Hematopoietic multipotent progenitor cell treated with erythropoietin and hydrocortisone succinate and interleukin-3 and kit ligand, for 4 days (in vitro differentiated cells): ENCODE results near the gene ZNF655.
A peak's percentile ranks its signal among the peaks of the same experiment; 100 is the strongest.
"Not testable (repeated sequence)": the region's sequence is repeated elsewhere in the genome, so short reads cannot be mapped to it uniquely, and the experiment has no call there.

Source experiments
- DNase-seq: peaks from one replicate; pipeline ENCODE4 v3.0.0-alpha.2; 2015

ZNF655 gene

DNA sequence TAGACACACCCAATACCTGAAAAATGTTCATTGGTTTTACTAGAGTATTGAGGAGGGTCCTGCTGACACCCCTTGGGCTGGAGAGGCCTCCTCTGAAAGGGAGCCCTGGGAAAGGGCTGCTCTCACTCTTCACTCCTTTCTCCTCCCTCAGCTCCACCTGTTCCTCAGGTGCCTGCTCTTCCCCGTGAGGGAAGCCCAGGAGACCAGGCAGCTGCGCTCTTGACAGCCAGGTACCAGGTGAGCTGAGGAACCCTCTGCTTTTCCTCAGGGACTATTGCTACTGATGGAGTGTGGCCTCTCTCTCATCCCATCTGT, 3.3 kb downstream of the ZNF655 start:
- DNase-seq, result no peak

DNA sequence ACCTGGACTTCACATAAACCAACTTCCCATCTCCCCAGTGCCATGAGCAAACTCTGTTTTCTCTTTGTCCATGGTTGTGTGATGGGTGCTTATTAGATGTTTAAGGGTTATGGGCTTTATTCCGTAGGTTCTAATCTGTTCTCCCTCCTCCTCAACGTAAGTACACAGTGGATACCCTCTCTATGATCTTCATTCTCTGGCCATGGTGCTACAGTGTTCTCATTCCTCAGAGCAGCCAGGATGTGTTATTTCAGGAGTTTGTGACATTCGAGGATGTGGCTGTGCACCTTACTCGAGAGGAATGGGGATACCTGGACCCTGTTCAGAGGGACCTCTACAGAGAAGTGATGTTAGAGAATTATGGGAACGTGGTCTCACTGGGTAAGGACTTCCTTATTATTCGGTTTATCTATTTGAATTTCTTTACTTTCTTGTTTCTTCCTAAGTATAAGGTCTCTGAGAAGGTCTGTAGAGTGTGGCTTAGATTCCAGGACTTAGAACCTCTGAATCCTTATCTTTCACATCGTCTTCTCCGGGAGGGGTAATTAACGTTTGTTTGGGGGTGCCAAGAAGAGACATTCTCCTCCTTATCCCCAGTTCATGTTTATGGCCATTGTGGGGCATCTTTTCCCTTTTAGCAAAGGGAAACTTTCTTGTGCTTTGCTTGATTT, 3.8 kb downstream of the ZNF655 start:
- no peak for DNase-seq

DNA sequence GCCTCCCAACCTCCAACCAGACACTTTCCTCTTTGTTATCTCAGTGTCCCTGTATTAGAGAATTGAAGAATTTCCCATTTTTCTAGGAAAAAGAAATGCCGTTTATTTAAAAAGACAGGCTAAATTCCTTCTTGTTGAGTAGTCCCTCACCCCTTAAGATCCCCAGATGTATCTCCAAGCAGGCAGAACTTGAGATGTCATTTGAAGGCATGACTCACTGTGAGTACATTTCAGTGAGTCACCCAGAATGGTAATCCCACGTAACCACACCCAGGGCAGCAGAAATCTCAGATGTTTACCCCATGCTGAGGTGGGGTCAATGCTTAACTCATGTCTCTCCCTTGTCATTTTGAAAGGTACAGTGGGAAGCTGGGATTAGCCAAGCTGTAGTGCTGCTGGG, 4.4 kb downstream of the ZNF655 start:
- peak; percentile 36 for DNase-seq

DNA sequence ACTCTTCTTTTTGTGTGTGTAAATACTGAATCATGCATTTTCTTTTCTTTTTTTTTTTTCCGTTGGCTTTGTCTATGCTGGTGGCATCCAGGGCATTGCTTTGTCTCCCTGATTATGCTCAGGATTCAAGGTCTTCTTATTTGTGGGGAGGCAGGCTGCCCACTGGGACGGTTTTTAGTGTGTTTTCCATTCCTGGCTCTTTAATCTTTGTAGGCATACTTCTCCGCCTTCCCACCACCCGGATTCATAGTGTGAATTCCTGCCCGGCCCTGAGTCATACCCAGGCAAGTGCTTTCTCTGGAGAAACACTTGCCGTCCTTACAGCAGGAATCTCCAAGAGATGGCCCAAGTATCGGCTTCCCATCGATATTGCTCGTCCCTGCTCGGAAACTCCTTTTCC, 5.2 kb downstream of the ZNF655 start:
- DNase-seq, result no peak

DNA sequence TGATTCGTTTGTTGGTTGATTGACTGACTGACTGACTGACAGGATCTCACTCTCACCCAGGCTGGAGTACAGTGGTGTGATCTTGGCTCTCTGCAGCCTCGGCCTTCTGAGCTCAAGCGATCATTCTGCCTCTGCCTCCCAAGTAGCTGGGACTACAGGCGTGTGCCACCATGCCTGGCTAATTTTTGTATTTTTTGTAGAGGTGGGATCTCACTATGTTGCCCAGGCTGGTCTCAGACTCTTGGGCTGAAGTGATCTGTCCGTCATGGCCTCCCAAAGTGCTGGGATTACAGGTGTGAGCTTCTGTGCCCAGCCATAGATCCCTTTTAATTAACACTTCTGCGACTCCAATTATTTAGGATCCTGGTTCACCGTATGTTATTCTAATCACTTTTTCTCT, 10.3 kb downstream of the ZNF655 start:
- DNase-seq, result not testable (repeated sequence)

DNA sequence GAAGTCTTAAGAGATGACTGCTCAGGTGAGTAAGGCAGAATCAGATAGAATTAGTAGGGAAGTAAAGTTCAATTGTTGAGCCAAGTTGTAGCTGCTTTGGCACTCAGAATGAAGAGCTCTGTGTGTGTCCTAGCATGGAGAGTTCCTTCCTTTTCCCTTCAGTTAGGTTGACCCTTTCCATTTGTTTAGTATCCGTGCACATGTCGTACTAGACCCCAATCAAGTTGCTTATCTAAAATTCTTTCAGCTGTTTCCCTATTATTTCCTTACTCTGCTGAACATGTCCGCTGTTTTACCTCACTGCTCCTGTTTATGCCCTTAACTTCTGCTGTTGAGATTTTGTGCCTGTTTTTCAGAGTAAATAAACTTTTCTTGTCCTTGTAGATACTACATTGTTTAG, 13.3 kb downstream of the ZNF655 start:
- no peak for DNase-seq

DNA sequence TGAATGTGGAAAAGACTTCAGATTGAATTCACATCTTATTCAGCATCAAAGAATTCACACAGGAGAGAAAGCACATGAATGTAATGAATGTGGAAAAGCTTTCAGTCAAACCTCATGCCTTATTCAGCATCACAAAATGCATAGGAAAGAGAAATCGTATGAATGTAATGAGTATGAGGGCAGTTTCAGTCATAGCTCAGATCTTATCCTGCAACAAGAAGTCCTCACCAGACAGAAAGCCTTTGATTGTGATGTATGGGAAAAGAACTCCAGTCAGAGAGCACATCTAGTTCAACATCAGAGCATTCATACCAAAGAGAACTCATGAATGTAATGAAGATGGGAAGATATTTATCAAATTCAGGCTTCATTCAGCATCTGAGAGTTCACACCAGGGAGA, 14.8 kb downstream of the ZNF655 start:
- no peak for DNase-seq

DNA sequence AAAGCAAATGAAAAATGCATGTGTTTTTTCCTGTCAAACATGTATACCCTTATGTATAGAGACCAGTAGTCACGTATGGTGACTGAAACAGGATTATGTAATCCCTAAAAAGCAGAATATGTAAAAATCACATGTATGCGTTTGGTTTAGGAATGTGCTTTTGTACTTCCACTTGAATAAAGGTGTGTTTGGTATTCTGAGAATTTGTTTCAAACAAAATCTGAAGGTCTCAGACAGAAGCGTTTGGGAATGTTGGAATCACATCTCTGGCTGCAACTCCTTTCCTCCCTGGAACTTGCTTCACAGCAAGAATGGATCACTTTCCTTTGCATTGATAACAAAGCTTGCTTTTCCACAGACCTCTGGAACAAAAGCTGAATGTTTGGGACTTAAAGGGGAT, 17.8 kb downstream of the ZNF655 start:
- DNase-seq, result no peak

DNA sequence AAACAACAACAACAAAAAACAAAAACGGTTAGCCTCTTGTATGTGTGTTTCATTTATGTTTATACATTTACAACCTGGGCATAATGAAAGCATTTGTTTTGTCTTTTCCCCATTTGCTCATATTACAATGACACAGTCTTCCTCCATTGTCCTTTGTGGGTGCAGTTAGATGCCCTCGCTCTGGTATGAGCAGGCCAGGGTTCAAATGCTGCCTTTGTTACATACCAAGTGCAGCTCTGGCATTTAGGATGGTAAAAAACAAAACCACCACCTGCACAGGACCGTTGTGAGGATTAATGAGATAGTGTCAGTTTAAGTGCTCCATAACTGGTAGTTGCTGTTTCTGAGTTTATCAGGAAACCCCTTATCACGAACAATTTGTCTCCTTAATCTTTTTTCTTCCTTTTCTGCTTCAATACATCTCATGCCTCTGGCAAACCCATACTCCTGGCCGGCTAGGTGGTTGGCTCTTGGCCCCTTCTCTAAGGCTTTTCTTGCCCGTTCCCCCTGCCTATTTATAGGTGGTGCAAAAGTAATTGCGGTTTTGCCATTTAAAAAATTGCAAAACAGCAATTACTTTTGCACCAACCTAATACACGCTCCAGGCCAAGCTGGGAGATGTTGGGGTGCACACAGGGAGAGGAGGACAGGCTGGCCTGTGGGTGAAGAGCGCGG, 21.0 kb downstream of the ZNF655 start:
- no peak for DNase-seq

DNA sequence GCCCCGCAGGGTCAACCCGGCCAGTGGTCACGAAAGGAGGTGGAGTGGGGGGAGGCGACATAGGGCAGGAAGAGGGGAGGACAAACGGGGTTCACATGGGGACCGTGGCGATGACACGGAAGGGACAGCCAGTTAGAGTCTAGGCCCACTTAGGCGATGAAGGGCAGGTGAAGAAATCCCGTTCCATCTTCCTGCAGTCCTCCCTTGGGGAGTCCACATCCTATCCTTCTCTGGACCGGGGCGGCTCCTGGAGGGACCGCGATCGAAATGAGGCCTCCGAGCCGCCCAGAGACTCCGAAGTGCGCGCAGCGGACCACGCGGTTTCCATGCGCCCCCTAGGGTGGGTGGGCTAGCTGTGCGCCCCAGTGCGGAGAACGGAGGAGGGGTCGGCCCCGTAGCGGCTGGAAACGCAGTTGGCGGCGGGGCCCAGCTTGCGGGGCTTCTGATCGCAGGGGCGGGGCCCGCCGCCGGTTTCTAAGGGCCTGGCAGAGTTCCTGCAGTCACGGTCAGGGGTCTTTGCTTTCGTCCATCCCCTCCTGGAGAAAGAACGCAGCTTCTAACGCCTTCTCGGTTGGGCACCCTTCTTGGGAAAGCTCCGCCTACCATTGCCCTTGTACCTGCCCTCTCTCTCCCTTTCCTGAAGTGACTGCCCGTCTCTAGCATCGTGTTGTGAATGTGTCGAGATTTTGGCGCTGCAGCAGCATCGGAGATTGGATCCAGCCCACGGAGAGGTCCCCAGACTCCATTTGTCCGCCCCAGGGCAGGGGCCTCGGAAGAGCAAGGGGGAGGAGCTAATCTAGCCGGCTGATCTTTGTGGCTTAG, 21.7 kb downstream of the ZNF655 start:
- DNase-seq, result peak; percentile 68

DNA sequence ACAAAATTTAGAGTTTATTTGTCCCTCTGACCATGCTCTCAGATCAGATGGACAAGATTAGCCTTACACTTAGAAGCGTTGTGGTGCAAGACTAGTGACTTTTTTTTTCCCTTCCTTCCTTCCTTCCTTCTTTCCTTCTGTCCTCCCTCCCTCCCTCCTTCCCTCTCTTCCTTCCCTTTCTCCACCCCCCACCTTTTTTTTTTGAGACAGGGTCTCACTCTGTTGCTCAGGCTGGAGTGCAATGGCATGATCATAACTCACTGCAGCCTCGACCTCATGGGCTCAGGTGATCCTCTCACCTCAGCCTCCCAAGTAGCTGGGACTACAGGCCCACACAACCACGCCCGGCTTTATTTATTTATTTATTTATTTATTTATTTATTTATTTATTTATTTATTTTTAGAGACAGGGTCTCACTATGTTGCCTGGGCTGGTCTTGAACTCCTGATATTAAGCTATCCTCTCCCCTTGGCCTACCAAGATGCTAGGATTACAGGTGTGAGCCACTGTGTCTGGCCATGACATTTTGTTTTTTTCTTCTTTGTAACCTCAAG, 22.4 kb downstream of the ZNF655 start:
- not testable (repeated sequence) for DNase-seq

DNA sequence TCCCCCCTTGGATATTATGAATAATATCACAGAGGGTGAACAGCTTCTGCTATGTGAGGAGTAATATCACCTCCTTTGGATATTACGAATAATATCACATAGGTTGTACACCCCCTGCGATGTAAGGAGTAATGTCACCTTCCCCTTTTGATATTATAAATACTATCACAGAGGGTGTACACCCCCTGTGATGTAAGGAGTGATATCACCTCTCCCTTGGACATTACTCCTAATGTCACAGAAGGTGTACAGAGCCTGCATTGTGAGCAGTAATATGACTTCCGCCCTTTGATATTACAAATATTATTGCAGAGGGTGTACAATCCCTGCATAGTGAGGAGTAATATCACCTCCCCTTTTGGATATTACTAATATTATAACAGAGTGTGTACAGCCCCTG, 30.4 kb downstream of the ZNF655 start:
- DNase-seq, result no peak

DNA sequence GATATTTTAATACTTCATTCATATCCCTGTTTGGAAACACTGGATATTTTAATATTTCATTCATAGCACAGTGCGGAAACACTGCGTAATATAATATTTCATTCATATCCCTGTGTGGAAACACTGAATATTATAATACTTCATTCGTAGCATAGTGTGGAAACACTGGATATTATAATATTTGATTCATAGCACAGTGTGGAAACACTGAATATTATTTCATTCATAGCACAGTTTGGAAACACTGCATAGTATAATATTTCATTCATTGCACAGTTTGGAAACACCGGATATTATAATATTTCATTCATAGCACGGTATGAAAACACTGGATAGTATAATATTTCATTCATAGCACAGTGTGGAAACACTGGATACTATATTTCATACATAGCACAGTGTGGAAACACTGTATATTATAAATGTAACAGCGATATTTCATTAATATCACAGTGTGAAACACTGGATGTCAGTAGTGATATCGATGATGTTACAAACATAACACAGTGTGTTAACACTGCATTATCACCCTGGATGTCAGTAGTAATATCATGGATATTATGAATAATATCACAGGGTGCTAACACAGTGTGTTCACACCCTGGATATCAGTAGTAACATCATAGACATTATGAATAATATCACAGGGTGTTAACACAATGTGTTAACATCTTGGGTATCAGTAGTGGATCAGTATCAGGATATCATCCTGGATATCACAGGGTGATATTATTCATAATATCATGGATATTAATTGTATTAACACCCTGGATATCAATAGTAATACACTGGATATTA, 36.7 kb downstream of the ZNF655 start:
- DNase-seq, result no peak

DNA sequence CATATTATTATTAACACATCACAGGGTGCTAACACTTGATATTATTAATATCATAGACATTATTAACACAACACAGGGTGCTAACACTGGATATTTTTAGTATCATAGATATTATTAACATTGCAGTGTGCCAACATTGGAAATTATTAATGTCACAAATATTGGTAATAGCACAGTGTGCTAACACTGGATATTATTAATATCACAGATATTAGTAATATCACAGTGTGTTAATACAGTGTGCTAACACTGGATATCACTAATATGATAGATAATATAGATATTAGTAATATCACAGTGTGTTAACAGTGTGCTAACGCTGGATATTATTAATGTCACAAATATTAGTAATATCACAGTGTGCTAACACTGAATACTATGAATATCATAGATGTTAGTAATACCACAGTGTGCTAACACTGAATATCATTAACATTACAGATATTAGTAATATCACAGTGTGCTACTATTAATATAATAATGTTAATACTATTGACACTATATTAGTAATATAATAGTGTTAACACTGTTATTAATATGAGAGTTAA, 38.0 kb downstream of the ZNF655 start:
- DNase-seq, result no peak

DNA sequence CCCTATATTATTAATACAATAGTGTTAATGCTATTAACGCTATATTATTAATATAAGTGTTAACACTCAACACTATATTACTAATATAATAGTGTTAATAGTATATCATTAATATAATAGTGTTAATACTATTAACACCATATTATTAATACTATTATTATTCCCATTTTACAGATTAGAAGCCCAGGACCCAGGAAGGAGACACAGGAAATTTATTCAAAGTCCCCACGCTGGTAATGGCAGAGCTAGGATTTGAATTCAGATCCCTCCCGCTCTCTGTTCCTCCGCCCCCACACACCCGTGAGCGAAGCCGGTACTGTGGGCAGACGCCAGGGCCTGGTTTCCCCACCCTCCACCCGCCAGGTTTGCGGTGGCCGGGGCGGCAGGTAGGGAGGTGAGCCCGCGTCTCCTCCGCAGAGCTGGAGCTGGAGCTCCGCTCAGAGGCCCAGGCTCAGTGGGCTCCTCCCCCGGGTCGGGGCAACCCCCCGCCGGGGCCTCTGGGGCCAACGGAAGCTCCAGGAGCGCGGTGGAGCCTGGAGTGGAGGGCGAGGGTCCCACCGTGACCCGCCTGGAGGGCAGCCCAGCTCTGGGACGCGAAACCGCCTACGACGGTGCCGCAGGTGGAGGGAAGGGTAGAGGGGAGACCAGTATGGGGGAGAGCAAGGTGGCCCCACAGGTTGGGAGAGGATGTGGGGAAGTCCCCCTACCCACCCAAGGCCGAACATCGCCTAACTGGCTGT, 39.5 kb downstream of the ZNF655 start, which contains the start of gene TMEM225B:
TMEM225B (plus strand) TSS at position 506 of the 740 bp plus-strand sequence. CDS start 6,122 bp downstream, outside the sequence.
- peak; percentile 13 for DNase-seq

DNA sequence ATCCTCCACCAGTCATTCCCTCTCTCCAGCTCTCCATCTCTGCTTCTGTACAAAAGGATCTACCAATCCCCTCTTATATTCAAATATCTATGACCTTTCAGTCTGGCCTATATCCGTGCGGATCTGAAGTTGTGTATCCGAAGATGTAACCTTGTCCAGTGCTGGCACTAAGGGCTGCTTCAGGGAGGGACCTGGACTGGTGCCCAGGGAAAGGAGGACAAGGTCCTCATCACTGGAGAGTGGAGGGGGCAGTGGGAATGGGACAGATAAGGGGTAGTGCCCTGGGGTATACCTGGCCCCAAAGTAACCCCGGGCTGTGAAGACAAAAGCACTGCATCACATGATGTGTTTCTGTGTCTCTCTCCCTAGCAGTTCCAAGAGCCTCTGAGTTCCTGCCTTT, 41.4 kb downstream of the ZNF655 start:
- no peak for DNase-seq

DNA sequence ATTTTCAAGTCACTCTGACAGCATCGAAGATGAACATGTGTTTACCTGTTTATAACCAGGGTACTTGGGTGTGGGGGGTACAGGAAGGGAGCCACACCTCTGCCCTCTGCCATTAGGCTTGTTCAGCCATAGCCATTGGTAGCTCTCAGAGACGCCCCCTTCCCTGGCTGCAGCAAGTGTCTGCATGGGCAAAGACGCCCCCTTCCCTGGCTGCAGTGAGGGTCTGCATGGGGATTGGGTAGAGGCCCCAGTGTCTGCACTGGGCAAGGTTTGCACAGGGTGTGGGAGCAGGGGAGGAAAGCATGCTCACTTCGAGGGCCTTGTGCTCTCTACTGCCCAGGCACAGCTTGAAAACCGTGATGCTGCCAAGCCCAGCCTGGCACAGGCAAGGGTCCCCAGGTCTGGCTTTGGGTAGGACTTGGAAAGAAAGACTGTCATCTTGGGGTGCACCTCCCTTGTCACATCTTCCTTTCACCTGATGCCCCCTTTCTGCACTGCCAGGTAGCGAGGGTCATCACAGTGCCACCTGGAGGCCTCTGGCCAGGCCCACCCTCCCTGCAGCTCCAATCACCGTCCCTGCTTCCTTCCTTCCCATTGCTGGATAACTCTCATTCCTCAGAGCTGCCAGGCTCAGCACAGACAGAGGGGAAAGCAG, 43.3 kb downstream of the ZNF655 start:
- no peak for DNase-seq

DNA sequence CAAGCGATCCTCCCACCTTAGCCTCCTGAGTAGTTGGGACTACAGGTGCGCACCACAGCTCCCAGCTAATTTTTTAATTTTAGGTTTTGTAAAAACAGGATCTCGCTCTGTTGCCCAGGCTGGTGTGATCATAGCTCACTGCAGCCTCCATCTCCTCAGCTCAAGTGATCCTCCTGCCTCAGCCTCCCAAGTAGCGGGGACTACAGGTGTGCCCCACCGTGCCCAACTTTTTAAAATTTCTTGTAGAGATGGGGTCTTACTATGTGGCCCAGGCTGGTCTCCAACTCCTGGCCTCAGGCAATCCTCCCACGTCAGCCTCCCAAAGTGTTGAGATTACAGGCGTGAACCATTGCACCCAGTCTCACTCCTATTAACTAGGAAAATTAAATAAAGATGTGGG, 47.1 kb downstream of the ZNF655 start:
- DNase-seq, result no peak

DNA sequence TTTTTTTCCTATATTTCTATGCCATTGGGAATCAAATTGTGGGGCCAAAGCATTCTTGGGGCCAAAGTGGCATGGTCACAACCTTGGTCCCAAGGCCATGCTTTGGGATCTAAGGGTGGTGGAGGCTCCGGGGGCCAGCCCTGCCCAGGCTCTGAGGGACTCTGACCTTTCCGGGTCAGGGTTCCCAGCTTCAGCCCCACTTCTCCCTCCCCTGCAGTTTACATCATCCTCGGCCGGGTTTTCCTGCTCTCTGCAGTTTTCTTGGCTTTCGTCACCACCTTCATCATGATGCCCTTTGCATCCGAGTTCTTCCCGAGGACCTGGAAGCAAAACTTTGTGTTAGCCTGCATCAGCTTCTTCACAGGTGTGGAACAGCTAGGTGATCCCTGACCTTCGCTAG, 48.1 kb downstream of the ZNF655 start:
- no peak for DNase-seq

DNA sequence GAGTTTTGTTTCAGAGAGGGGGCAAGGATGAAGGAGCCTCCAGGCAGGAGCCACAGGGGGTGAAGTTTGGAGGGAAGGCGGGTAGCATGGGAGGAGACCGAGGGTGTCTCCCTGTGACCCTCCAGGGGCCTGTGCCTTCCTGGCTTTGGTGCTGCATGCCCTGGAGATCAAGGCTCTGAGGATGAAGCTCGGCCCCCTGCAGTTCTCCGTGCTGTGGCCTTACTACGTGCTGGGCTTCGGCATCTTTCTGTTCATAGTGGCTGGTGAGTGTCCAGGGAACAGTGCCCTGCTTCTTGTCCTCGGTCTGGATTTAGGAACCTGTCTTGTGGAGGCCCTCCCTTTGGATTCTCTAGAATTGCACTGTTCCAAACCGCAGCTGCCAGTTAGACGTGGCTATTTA, 49.1 kb downstream of the ZNF655 start:
- DNase-seq, result no peak

DNA sequence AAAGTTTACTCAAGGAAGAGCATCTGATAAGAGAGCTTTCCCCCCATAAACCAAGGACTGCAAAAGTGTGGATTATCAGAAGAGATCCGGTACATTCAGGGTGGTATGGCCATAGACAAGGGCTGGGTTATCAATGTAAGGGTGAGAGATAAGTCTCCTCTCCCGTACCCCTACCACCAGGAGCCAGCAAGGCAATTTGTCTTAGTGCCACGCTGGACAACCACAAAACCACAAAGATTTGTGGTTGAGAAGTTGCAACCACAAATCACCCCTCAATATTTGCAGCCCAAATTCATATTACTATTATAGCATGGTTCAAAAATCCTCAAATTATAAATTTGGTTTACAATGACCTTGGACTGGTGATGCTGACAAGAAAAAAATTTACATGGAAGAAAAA, 56.1 kb downstream of the ZNF655 start:
- DNase-seq, result no peak
